Measurements from ENCODE around the gene CCNJL. TPM values are rescaled to one million over a fixed set of nuclear protein-coding genes. Genes with fewer than 3 reads are reported as not detected.
"Not testable (repeated sequence)": the region's sequence is repeated elsewhere in the genome, so short reads cannot be mapped to it uniquely, and the experiment has no call there.

The CCNJL gene
- total RNA-seq, 1 donor from 2014 or later: 6.3 TPM

- peak; percentile 40 to 57 for DNase-seq (ENCODE audit: low read depth in 2 of 2)
Measured at GRCh38 chr5:160262151-160263074, 50.0 kb downstream of the CCNJL start.

GRCh38 chr5:160260881-160261815 is 51.2 kb downstream of the CCNJL start:
- DNase-seq (ENCODE audit: low read depth in 2 of 2): peak in 1 of 2 donors; percentile 87

GRCh38 chr5:160260006-160260775 is 52.2 kb downstream of the CCNJL start:
- no peak for DNase-seq (ENCODE audit: low read depth in 2 of 2)

- DNase-seq (ENCODE audit: low read depth in 2 of 2): no peak
Measured at GRCh38 chr5:160259341-160259740, 53.0 kb downstream of the CCNJL start.

- no peak for DNase-seq (ENCODE audit: low read depth in 2 of 2)
Measured at GRCh38 chr5:160254706-160255105, 57.7 kb downstream of the CCNJL start.

- DNase-seq (ENCODE audit: low read depth in 2 of 2): no peak
Measured at GRCh38 chr5:160253441-160253840, 58.9 kb downstream of the CCNJL start.

GRCh38 chr5:160252916-160253315 is 59.4 kb downstream of the CCNJL start:
- DNase-seq (ENCODE audit: low read depth in 2 of 2): no peak

GRCh38 chr5:160251406-160252155 is 60.8 kb downstream of the CCNJL start:
- no peak for DNase-seq (ENCODE audit: low read depth in 2 of 2)

- DNase-seq (ENCODE audit: low read depth in 2 of 2): no peak
Measured at GRCh38 chr5:160250826-160251225, 61.5 kb downstream of the CCNJL start.

- DNase-seq (ENCODE audit: low read depth in 2 of 2): no peak
Measured at GRCh38 chr5:160250226-160250625, 62.1 kb downstream of the CCNJL start.

- DNase-seq (ENCODE audit: low read depth in 2 of 2): not testable (repeated sequence)
Measured at GRCh38 chr5:160249570-160249969, 62.8 kb downstream of the CCNJL start.

- no peak for DNase-seq (ENCODE audit: low read depth in 2 of 2)
Measured at GRCh38 chr5:160245506-160246086, 66.8 kb downstream of the CCNJL start.

- no peak for DNase-seq (ENCODE audit: low read depth in 2 of 2)
Measured at GRCh38 chr5:160242145-160242544, 70.2 kb downstream of the CCNJL start.

- DNase-seq (ENCODE audit: low read depth in 2 of 2): no peak
Measured at GRCh38 chr5:160240350-160240749, 72.0 kb downstream of the CCNJL start.

- no peak for DNase-seq (ENCODE audit: low read depth in 2 of 2)
Measured at GRCh38 chr5:160237571-160238093, 74.7 kb downstream of the CCNJL start.

GRCh38 chr5:160235731-160236130 is 76.6 kb downstream of the CCNJL start:
- DNase-seq (ENCODE audit: low read depth in 2 of 2): no peak

GRCh38 chr5:160233215-160233614 is 79.1 kb downstream of the CCNJL start:
- DNase-seq (ENCODE audit: low read depth in 2 of 2): no peak

- DNase-seq (ENCODE audit: low read depth in 2 of 2): no peak
Measured at GRCh38 chr5:160231783-160232342, 80.5 kb downstream of the CCNJL start.

- DNase-seq (ENCODE audit: low read depth in 2 of 2): no peak
Measured at GRCh38 chr5:160230686-160231527, 81.5 kb downstream of the CCNJL start.

All from lung microvascular endothelial cell (primary cell).